Measurements from ENCODE around the gene MYH11.
"Not testable (repeated sequence)": the region's sequence is repeated elsewhere in the genome, so short reads cannot be mapped to it uniquely, and the experiment has no call there.

Gene MYH11

GRCh38 chr16:15811481-15812400, 45.1 kb downstream of the MYH11 start:
- DNase-seq (ENCODE audit: low spot score) (peak; percentile 60), FAIRE-seq (no peak)

- DNase-seq (ENCODE audit: low spot score) (no peak), FAIRE-seq (no peak)
These were observed 45.9 kb downstream of the MYH11 start for GRCh38 chr16:15810949-15811348.

GRCh38 chr16:15810411-15810810, 46.4 kb downstream of the MYH11 start:
- FAIRE-seq (no peak), DNase-seq (ENCODE audit: low spot score) (no peak)

GRCh38 chr16:15809297-15809696, 47.5 kb downstream of the MYH11 start:
- not testable (repeated sequence) for FAIRE-seq; DNase-seq (ENCODE audit: low spot score)

- FAIRE-seq (no peak), DNase-seq (ENCODE audit: low spot score) (no peak)
These were observed 48.8 kb downstream of the MYH11 start for GRCh38 chr16:15808071-15808470.

- DNase-seq (ENCODE audit: low spot score) (no peak), FAIRE-seq (no peak)
These were observed 49.2 kb downstream of the MYH11 start for GRCh38 chr16:15807603-15808009.

GRCh38 chr16:15803618-15804017, 53.2 kb downstream of the MYH11 start:
- FAIRE-seq = no peak
- no peak for DNase-seq (ENCODE audit: low spot score)

- FAIRE-seq (no peak), DNase-seq (ENCODE audit: low spot score) (no peak)
These were observed 56.9 kb downstream of the MYH11 start for GRCh38 chr16:15799851-15800495.

- FAIRE-seq (no peak), DNase-seq (ENCODE audit: low spot score) (no peak)
These were observed 58.2 kb downstream of the MYH11 start for GRCh38 chr16:15798671-15799070.

GRCh38 chr16:15796885-15797284, 59.9 kb downstream of the MYH11 start:
- DNase-seq (ENCODE audit: low spot score) (no peak), FAIRE-seq (no peak)

- no peak for DNase-seq (ENCODE audit: low spot score)
- FAIRE-seq = no peak
These were observed 61.2 kb downstream of the MYH11 start for GRCh38 chr16:15795615-15796014.

GRCh38 chr16:15792563-15792971, 64.3 kb downstream of the MYH11 start:
- DNase-seq (ENCODE audit: low spot score) = no peak

GRCh38 chr16:15790458-15790857, 66.4 kb downstream of the MYH11 start:
- no peak for FAIRE-seq
- DNase-seq (ENCODE audit: low spot score) = no peak

More at GRCh38 chr16:15792563-15792971, 64.3 kb downstream of the MYH11 start:
- FAIRE-seq = no peak

GRCh38 chr16:15789816-15790215, 67.0 kb downstream of the MYH11 start:
- not testable (repeated sequence) for DNase-seq (ENCODE audit: low spot score); FAIRE-seq

- no peak for FAIRE-seq
- no peak for DNase-seq (ENCODE audit: low spot score)
These were observed 68.0 kb downstream of the MYH11 start for GRCh38 chr16:15788846-15789239.

GRCh38 chr16:15786501-15786900, 70.3 kb downstream of the MYH11 start:
- DNase-seq (ENCODE audit: low spot score) = no peak
- peak; percentile 48 for FAIRE-seq

- FAIRE-seq (no peak), DNase-seq (ENCODE audit: low spot score) (no peak)
These were observed 71.3 kb downstream of the MYH11 start for GRCh38 chr16:15785386-15786059.

- FAIRE-seq (no peak), DNase-seq (ENCODE audit: low spot score) (no peak)
These were observed 72.8 kb downstream of the MYH11 start for GRCh38 chr16:15783985-15784384.

- no peak for DNase-seq (ENCODE audit: low spot score)
These were observed 74.1 kb downstream of the MYH11 start for GRCh38 chr16:15782573-15783365.

GRCh38 chr16:15781650-15782049, 75.2 kb downstream of the MYH11 start:
- FAIRE-seq = no peak
- no peak for DNase-seq (ENCODE audit: low spot score)

More at GRCh38 chr16:15782573-15783365, 74.1 kb downstream of the MYH11 start:
- no peak for FAIRE-seq

GRCh38 chr16:15780805-15781204, 76.0 kb downstream of the MYH11 start:
- FAIRE-seq = no peak
- no peak for DNase-seq (ENCODE audit: low spot score)

Measured in urothelium cell line (cell line).